Fibroblast of skin of right quadriceps (primary cell): ENCODE data around the gene ATP8B1.

Experiments used
- DNase-seq: peaks from one replicate; pipeline ENCODE4 v3.0.0-alpha.2; 2013

Gene ATP8B1

DNA sequence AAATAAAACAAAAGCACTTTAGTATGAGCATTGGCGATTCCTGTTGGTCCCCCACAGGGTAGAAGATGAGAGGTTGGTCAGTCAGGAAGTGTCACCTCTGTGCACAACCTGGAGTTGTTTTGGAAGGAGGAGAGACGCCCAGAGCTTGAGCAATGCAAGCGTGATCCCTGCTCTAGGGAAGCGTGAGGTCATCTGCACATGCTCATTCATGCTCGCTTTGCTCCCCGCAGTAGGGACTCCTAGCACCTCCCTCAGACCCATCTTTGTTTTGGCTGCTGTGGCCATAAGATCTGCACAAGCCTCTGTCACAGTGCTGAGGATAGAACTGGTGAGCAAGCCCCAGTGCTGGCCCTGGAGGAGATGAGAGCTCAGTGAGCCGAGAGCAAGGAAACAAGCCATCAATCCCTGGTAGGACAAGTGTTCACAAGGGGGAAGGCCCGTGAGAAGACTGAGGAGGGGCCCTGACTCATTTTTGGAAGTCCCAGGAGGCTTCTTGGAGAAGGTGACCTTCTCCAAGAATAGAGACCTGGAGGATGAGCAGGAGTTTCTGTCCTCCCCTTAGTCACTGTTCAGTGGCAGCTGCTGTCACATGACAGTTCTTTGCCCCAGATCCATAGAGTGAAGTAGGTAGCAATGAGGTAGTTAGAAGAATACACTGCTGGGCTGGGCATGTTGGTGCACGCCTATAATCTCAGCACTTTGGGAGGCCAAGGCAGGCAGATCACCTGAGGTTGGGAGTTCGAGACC is 13.3 kb upstream of the ATP8B1 start:
- DNase-seq: no peak

DNA sequence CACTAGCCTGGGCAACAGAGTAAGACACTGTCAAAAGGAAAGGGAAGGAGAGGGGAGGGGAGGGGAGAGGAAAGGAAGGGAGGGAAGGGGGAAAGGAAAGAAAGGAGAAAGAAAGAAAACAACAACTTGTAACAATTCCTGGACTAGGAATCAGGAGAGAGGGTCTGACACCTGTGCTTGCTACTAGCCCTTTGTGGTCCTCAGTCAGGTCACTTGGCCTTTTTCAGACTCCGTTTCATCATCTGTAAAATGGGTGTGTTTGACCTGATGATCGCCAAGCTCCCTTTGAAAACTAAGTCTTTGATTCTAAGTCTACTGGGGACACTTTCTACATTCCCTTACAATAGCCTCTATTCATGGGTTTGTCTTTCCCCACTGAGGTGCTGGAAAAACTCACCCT is 11.4 kb upstream of the ATP8B1 start:
- DNase-seq: no peak

DNA sequence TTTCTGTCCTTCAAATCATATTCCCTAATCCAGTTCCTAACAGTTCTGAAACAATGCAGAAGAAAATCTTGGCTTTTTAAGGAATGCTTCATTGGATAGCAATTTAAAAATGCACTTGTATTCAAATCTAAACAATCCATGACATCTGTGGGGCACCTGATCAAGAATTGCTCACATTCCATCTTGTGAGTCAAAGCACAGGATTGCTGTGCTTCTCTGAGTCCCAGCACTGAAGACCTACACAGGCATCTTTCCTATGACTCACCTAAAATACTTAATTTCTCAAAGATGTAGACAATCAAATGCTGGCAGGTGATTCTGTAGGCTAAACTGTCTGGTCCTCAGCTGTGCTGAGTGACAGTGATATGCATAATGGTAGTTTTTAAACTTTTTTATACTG is 10.1 kb upstream of the ATP8B1 start:
- DNase-seq: peak; percentile 96

DNA sequence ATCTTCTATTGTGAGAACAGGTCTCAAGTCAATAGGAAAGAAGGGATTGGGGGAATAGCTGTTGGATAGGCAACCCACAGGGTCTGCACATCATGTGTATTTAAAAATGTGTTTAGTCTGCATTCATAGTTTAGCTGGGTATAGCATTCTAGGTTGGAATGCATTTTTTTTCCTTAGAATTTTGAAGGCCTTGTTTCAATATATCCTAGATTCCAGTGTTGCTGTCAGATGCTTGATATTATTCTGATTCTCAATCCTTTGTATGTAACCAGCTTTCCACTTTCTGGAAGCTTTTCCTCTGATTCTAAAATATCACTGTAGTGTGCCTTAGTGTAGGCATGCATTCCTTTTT is 9.0 kb upstream of the ATP8B1 start:
- DNase-seq: no peak

DNA sequence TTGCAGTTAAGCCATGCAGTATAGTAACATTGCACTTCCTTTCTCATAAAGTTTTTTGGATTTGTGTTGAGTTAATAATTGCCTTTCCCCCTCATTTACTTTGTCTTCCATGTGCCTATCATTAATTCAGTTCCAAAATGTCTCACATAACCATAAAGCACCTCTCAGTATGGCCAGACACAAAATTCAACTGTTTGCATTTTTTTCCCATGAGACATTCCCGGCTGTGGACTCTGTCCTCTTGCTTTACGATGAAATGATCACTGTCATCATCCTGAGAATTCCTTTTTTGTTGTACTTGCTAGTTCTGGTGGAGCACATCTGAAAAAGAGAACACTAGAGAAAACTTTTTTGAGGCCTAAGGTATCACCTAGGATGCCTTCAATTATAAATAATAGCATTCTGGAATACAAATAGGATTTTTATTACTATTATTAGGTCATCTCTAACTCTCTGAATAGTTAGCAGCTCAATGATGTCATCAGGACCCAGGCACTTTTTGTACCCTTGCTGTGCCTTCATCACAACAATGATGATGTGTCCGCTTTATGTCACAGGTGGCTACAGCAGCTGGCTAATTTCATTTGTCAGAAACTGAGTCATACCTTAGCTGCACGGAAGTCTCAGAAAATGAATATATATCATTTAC is 8.5 kb upstream of the ATP8B1 start:
- DNase-seq: no peak

DNA sequence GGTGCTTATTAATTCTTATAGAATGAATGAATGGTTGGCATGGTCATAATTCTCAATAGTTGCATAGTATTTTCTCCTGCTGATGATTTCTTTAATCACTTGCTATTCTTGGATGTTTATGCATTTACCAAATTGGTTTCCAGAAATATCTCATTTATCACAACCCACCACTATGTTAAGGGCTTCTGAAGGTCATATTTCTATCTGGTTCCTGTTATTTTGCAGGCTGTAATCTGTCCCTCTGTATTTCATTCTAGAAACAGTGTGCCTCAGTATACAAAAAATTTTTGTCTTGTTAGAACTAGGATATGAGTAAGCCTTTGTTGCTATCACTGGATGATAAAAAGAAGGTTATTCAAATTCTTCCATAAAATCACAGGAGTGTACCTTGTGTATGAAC is 6.1 kb upstream of the ATP8B1 start:
- DNase-seq: no peak

DNA sequence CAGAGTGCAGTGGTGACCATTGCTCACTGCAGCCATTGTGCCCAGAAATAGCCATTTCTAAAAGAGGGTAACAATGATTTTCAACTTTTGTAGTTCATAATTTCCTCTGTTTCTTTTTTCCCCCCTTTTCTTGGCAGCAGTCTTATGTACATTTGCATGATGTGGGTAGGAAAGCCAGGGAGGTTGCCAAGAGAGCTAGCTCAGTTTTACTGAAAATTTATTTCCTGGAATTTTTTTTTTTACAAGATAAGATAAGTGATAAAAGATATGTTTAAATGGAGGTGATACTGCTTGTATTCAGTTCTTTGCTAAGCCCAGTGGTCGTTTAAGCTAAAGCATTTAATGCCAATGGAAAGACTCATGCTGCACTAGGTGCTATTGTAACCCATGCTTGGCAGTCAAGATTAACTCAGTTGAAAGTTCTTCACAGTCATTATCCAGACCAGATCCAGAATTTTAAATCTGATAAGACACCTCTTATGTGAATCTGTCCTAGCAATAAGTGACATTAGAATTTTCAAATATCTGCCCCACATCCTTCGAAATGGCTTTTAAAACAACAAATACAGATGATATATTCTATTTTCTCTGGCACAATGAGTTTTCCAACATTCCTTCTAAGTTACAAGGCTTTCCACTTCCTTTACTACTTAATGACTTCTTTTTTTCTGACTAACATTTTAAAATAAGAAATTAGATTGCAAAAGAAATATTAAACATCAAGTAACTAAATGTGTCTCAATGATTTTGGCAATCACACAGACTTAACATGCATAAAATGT is 4.4 kb upstream of the ATP8B1 start:
- peak; percentile 85 for DNase-seq

DNA sequence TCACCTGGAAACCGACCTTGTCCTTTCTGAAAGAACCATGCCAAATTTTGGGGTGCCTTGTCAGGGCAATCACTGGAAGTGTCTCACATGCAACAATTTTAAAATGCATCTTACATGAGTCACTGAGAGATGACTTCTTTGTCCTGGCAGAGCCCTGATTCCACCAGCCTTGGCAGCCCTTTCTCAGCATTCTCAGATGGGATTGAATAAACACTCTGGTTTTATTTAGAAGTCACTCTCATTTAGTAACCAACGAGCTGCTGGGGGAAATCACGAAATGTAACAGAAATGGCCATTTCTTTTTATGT is 3.8 kb upstream of the ATP8B1 start:
- DNase-seq: peak; percentile 79

DNA sequence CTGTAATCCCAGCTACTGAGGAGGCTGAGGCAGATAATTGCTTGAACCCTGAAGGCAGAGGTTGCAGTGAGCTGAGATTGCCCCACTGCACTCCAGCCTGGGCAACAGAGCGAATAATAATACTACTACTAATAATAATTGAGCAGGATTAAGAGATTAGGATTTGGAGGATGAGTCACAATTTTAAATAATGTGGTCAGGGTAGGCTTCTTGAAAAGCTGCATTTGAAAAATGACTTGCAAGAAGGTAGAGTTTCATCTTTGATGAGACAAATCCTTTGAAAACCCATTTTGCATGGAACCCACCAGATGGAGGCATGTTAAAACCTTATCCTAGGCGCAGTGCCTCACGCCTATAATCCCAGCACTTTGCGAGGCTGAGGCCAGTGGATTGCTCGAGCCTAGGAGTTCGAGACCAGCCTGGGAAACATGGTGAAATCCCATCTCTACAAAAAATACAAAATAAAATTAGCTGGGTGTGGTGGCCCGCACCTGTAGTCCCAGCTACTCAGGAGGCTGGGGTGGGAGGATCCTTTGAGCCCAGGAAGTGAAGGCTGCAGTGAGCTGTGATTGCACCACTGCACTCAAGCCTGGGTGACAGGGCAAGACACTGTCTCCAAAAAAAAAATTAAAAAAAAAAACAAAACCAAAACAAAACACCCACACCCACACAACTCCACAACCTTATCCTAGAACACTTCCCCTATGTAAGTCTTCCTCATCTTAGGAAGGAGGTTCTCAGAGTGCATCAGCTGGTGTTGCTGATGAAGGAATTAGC is 3.3 kb upstream of the ATP8B1 start:
- no peak for DNase-seq

DNA sequence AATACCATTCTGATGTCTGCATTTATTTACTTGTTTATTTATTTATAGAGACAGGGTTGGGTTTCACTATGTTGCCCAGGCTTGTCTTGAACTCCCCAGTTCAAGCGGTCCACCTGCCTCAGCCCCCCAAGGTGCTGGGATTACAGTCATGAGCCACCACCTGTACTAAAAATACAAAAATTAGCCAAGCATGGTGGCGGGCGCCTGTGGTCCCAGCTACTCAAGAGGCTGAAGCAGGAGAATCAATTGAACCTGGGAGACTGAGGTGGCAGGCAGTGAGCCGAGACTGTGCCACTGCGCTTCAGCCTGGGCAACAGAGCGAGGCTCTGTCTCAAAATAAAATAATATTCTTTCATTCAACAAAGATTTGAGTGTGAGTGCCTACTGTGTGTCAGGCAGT is 2.0 kb upstream of the ATP8B1 start:
- no peak for DNase-seq

DNA sequence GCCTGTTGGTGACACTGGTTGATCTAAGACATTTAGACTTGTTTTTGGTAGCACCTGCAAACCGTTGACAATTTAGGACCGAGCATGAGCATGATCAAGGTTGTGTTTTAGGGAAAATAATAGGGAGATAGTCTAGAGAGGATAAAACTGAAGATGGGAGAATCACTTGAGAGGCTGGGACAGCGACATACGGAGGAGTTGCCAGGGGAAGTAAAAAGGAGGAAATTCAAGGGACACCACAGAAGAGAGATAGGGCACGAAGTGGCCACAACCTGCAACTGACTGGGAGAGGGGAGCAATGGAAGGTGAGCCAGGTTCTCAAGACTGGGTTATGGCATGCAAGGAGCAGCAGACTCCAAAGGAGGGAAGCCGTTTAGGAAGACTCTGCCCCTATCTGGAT is 1.4 kb upstream of the ATP8B1 start:
- no peak for DNase-seq

DNA sequence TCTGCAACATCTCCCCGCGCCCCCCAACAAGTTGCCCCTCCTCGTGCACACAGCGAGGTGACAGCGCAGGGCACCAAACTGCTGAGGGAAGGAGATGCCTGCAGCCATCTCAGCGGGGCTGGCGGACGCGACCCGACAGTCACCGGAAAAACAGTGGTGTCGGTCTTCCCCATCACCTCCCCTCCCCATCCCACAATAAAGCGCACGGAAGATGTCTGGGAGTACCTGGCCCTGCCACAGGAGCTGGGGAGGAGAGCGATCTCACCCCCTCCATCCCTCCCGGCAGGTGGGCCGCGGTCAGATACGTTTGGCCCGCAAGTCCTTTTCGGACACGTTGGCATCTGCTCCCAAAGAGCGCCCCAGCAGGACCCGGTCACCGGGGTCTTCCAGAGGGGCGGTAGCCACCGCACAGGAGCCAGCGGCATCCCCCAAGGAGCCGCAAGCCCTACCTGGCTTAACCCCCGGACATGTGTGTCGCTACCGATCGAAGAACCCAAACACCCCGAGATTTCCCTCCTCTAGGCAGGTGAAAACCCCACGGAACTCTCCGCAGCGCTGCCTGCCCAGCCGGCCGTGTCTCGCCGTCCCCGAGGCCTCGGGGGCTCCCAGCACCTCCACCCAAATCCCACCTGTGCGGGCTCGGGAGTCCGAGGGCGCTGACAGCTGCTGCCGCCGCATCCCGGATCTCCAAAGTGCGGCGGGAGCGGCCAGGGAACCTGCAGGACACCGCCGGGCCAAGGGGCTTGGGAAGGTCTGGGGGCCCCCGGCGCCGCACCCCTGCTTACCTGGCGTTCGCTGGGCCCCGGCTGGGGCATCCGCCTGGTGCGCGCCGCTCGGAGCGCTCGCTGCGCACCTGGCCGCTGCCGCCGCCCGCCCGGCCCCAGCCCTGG is 657 bp downstream of the ATP8B1 start:
- no peak for DNase-seq

DNA sequence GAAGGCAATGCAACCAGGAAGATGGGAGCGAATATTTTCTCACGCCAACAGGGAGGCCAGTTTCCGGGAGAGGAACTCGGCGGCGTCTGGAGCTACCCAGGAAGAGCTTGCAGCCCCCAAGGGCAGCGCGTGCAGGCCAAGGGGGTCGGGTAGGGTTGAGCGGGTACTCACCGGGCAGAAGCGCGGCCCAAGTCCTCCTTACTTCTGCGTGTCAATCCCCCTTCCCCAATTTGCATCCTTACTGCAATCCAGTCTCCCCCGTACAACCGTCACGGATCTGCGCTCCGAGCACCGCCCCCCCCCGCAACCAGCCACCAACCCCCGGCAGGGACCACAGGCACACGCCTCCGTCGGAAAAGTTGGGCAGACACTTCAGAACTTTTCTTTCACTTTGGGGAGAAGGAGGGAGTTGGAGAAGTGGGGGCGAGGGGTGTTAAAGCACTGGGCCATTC is 1.3 kb downstream of the ATP8B1 start:
- DNase-seq: no peak

DNA sequence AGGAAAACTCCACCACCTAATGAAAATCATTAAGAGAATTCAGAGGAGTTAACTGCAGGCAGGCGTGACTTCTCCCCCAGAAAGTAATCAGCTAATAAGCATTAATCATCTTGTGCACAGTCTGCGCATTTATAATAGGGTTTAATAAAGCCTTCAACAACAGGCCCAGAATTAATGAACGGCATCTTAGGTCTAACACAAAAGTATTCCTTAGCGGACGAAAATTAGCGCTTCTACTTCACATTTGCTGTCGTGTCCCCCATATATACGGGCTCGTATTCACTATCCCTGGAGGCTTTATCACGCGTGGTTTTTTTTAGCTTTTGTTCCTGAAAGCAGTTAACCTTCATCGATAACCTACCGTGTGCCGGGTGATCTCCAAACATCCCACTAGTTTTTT is 1.8 kb downstream of the ATP8B1 start:
- DNase-seq: no peak

DNA sequence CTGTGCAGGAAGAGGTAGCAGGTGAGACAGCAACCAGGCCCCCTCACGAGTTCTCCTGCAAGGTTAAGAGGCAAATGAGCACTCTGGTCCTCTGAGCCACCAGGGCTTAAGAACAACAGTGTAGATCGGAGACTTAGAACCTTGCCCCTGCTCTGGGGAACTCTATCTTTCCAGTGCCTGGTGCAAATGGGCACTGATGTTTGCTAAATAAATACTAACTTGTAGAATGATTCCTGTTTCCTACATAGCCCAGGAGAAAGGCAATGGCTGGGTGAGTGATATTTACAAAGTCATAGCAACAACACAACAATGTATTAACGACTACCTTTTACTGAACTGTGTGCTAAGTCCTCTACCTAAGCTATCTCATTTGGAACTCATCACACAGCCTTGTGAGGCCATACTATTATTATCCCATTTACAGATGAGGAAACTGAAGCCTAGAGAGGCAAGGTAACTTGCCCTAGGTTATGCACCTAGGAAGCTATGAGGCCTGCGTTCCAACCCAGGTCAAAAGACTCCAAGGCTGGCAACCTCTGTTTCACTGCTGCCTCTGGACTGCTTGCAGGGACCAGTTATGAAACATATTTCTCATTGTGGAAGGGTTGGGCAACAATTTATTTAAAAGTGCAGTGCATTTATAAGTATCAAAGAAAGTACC is 4.3 kb downstream of the ATP8B1 start:
- DNase-seq: no peak

DNA sequence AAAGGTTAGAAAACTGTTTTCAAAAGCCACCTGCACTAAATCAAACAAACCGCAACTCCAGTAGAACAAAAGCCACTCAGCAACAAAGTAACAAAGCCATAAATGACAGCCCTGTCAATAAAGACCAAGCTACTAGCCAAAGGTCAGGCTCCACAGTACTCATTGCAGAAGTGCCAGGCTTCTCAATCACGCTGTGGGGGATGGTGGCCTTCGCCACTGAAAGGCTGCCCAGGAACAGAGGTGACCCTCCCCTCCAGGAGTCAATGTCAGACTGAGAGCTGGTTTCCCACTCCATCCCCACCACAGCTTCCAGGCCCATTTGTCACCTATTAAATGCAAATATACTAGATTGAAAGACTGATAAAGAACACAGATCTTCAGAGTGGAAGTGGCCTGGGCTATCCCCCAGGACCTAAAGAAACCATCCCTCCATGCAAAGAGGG is 5.9 kb downstream of the ATP8B1 start:
- no peak for DNase-seq

DNA sequence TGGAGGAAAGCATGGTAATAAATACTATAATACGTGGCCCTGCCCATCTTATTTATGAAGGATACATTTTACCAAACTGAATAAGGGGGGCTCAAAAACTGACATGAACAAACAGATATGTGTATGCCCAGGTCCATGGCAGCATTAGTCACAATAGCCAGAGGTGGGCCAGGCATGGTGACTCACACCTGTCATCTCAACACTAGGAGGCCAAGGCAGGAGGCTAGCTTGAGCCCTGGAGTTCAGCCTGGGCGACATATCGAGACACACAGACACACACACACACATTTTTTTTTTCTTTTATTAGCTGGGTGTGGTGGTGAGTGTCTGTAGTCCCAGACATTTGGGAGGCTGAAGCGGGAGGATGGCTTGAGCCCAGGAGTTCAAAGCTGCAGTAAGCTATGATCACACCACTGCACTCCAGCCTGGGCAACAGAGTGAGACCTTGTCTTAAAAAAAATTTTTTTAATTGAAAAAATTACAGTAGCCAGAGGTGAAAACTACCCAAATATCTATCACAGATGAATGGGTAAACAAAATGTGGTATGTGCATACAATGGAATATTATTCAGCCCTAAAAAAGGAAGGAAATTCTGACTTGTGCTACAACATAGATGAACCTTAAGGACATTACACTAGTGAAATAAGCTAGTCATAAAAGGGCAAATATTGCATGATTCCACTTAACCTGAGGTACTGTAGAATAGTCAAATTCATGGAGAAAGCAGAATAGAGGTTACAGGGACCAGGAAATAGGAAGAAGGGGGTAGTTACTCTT is 8.0 kb downstream of the ATP8B1 start:
- no peak for DNase-seq

DNA sequence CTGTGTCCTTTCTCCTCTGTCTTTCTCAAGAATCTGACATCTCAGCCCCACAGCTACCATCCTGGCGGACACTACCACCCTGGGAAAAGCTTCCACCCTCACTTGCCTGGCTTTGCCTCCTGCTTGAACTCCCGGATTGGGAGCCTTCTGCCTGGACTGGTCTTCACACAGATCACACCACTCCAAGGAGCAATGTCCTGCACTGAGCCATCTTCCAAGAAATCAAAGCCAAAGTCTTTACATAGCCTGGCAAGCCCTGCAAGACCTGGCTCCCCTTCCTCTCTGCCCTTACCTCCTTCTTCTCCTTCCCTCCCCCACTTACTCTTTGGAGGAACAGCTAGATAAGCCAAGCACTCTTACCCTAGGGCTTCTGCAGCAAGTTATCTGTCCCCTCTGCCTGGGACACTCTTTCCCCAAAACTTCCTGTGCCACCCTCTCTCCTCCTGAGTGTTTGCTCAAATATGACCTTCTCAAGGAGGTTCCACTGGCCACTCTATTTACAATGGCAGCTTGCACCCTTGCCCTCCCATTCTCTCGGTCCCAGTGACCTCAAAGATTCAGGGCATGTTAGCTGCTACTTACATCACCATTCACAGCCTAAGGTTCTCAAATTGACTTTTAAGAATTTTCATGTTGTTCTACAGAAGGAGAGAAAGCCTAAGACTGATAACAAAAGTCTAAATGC is 9.7 kb downstream of the ATP8B1 start:
- DNase-seq: no peak

DNA sequence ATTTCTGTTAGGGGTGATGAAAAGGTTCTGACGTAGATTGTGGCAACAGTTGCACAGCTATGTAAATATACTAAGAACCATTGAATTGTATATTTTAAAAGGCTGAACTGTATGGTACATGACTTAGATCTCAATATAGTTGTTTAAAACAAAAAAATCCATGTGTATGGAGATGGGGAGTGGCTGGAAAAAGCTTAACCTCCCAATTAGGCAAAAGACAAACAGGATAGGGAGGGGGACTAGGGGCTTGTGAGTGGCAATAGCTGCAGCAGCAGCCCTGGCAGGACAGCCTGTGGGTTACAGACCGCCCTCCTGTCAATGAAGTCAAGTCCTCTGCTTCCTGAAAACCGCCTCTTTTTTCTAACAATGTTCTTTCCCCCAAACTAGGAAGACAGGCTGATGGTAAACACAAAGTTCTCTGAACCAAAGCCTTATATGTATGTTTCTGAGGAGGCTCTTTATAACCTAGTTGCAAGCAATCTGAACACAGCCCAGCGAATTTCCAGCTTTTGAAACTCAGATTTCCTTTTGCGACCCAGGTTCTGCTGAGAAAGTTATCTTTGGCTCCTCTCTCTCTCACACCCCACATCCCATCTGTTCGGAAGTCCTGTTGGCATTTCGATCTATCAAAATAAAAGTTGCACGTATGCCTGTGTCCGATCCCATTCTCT is 10.3 kb downstream of the ATP8B1 start:
- no peak for DNase-seq

DNA sequence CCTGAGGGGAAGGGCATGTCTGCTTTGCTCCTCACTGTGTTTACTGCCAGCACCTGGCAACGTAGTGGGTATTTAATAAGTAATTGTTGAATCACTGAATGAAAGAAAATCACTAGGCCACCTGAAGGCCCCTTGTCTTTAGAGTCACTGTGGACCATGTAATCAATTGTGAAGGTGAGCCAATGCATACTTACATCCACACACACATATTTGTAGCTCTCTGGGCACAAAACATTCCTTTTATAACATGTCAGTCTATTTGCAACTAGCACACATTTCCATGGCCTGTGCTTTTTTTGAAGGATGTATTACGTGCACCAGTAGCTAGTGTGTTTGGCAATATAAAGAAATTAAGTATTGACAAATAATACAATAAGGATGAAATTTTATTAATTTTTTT is 11.2 kb downstream of the ATP8B1 start:
- DNase-seq: no peak
